Measurements from ENCODE around the gene SLC6A18. TPM values are rescaled to one million over a fixed set of nuclear protein-coding genes. Genes with fewer than 3 reads are reported as not detected.

SLC6A18 gene
- polyA plus RNA-seq, 1 donor (not counting 4 experiments of a cell fraction or from before 2014, with no cell fraction given), result not detected

GRCh38 chr5:1181451-1182359 is 43.5 kb upstream of the SLC6A18 start:
- no peak overlapping the region for H3K4me2 ChIP-seq (ENCODE audit: control insufficient read depth, extremely low read depth, insufficient read depth, low read depth, low read length)
- H3K4me1 ChIP-seq (ENCODE audit: control insufficient read depth, extremely low read depth, insufficient read depth, low read length), result no peaks in the 10 kb centered on the region
- no peak overlapping the region for H2AFZ ChIP-seq (ENCODE audit: control insufficient read depth, low read length)
- H3K9me3 ChIP-seq (ENCODE audit: control insufficient read depth, low read depth, low read length), result no peaks in the 10 kb centered on the region
- no peaks in the 10 kb centered on the region for H3K36me3 ChIP-seq (ENCODE audit: control insufficient read depth in 2 of 2, extremely low read depth in 1 of 2, insufficient read depth in 2 of 2, low read length in 2 of 2)
- dilution Hi-C loops (cut with MboI; ENCODE audit: extremely low pct_ligation_motif_present, low sequenced_read_pairs), result no loop called here
- TF ChIP-seq CTCF (optimal IDR thresholded peaks at IDR 0.05 in 1 of 3, IDR thresholded peaks at IDR 0.05 in 1 of 3, conservative IDR thresholded peaks at IDR 0.05 in 1 of 3; ENCODE audit: extremely low read depth in 1 of 3, insufficient read depth in 2 of 3, low read length in 3 of 3) (no peak), EZH2 (IDR thresholded peaks at IDR 0.05; ENCODE audit: low read length) (no peak)
- DNase-seq (ENCODE audit: low read depth, low spot score), result no peak
- H3K9me1 ChIP-seq (ENCODE audit: control insufficient read depth, extremely low read depth, insufficient read depth, low read length), result no peaks in the 10 kb centered on the region
- no peak overlapping the region for H3K9ac ChIP-seq (ENCODE audit: control insufficient read depth, extremely low read depth, insufficient read depth, low read length)
- H3K79me2 ChIP-seq (ENCODE audit: control insufficient read depth, insufficient read depth, low read length), result no peaks in the 10 kb centered on the region
- FAIRE-seq, result no peak
- no peaks in the 10 kb centered on the region for H3K27me3 ChIP-seq (ENCODE audit: control insufficient read depth, extremely low read depth, insufficient read depth, low read length)
- H4K20me1 ChIP-seq (ENCODE audit: control insufficient read depth, extremely low read depth, insufficient read depth, low read length), result no peaks in the 10 kb centered on the region
- no peak overlapping the region for H3K27ac ChIP-seq (ENCODE audit: control insufficient read depth, insufficient read depth, low read length)
- no peak overlapping the region for H3K4me3 ChIP-seq (ENCODE audit: control insufficient read depth in 2 of 3, extremely low read depth in 1 of 3, insufficient read depth in 2 of 3, low read depth in 1 of 3, low read length in 3 of 3)

GRCh38 chr5:1182360-1182632 is 42.9 kb upstream of the SLC6A18 start:
- H3K36me3 ChIP-seq (ENCODE audit: control insufficient read depth in 2 of 2, extremely low read depth in 1 of 2, insufficient read depth in 2 of 2, low read length in 2 of 2), result no peaks in the 10 kb centered on the region
- no peaks in the 10 kb centered on the region for H3K79me2 ChIP-seq (ENCODE audit: control insufficient read depth, insufficient read depth, low read length)
- H2AFZ ChIP-seq (ENCODE audit: control insufficient read depth, low read length), result no peak overlapping the region
- no peaks in the 10 kb centered on the region for H3K9me3 ChIP-seq (ENCODE audit: control insufficient read depth, low read depth, low read length)
- no peak for FAIRE-seq
- no peak for DNase-seq (ENCODE audit: low read depth, low spot score)
- no peaks in the 10 kb centered on the region for H3K4me1 ChIP-seq (ENCODE audit: control insufficient read depth, extremely low read depth, insufficient read depth, low read length)
- TF ChIP-seq EZH2 (IDR thresholded peaks at IDR 0.05; ENCODE audit: low read length) (no peak), CTCF (optimal IDR thresholded peaks at IDR 0.05 in 1 of 3, IDR thresholded peaks at IDR 0.05 in 1 of 3, conservative IDR thresholded peaks at IDR 0.05 in 1 of 3; ENCODE audit: extremely low read depth in 1 of 3, insufficient read depth in 2 of 3, low read length in 3 of 3) (no peak)
- dilution Hi-C loops (cut with MboI; ENCODE audit: extremely low pct_ligation_motif_present, low sequenced_read_pairs), result no loop called here
- H3K9me1 ChIP-seq (ENCODE audit: control insufficient read depth, extremely low read depth, insufficient read depth, low read length), result no peaks in the 10 kb centered on the region
- no peak overlapping the region for H3K27ac ChIP-seq (ENCODE audit: control insufficient read depth, insufficient read depth, low read length)
- H3K9ac ChIP-seq (ENCODE audit: control insufficient read depth, extremely low read depth, insufficient read depth, low read length), result no peak overlapping the region
- no peak overlapping the region for H3K4me3 ChIP-seq (ENCODE audit: control insufficient read depth in 2 of 3, extremely low read depth in 1 of 3, insufficient read depth in 2 of 3, low read depth in 1 of 3, low read length in 3 of 3)
- no peaks in the 10 kb centered on the region for H4K20me1 ChIP-seq (ENCODE audit: control insufficient read depth, extremely low read depth, insufficient read depth, low read length)
- no peak overlapping the region for H3K4me2 ChIP-seq (ENCODE audit: control insufficient read depth, extremely low read depth, insufficient read depth, low read depth, low read length)
- H3K27me3 ChIP-seq (ENCODE audit: control insufficient read depth, extremely low read depth, insufficient read depth, low read length), result no peaks in the 10 kb centered on the region
